GM12873 (cell line): ENCODE measurements around the gene F2RL2.

ENCODE experiments used
- TF ChIP-seq, protein P1 (sequence below): IDR thresholded peaks from 2 replicates; pipeline ENCODE4 v1.5.1; 2012; ENCODE audit warnings: low read depth, mild to moderate bottlenecking, moderate library complexity, low read length, control low read depth; ENCODE audit not compliant: insufficient read depth; ENCODE audit errors: missing control alignments

Gene F2RL2

DNA sequence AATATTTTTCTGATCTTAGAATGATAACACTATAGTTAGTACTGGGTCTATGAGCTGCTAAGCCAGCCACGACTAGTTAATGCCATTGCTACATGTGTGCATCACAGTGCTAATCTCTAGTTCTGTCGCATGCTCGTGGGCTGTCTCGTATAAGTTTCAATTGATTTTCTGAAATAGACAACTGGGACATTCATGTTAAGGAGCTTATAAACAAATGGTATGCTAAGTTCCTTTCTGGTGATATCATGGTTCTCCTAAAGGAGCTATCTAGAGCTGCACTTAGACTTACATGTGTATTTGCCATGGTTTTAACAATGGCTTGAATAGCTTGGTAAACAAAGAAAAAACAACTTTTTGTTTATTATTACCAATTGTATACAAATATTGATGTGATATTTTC is 46.2 kb downstream of the F2RL2 start:
- TF ChIP-seq, protein P1, sequence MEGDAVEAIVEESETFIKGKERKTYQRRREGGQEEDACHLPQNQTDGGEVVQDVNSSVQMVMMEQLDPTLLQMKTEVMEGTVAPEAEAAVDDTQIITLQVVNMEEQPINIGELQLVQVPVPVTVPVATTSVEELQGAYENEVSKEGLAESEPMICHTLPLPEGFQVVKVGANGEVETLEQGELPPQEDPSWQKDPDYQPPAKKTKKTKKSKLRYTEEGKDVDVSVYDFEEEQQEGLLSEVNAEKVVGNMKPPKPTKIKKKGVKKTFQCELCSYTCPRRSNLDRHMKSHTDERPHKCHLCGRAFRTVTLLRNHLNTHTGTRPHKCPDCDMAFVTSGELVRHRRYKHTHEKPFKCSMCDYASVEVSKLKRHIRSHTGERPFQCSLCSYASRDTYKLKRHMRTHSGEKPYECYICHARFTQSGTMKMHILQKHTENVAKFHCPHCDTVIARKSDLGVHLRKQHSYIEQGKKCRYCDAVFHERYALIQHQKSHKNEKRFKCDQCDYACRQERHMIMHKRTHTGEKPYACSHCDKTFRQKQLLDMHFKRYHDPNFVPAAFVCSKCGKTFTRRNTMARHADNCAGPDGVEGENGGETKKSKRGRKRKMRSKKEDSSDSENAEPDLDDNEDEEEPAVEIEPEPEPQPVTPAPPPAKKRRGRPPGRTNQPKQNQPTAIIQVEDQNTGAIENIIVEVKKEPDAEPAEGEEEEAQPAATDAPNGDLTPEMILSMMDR, result no peak

DNA sequence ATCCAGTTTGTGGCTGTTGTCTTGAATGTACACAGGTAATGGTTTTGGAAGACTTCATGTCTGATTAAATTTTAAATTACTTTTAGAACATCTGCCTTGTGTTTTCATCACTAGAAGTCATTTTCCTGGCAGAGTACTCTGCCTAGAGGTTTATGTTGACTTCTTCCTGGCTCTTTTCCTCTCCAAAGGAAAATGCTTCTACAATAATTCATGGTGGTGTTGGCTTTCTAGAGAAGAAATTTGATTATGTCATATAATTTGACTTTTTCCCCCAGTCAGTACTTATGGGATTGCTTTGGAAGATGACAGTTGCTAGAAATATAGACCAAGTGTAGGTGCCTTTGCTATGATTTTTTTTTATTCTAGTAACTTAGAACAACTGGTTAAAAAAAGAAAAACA is 46.8 kb downstream of the F2RL2 start:
- TF ChIP-seq, protein P1, result no peak

DNA sequence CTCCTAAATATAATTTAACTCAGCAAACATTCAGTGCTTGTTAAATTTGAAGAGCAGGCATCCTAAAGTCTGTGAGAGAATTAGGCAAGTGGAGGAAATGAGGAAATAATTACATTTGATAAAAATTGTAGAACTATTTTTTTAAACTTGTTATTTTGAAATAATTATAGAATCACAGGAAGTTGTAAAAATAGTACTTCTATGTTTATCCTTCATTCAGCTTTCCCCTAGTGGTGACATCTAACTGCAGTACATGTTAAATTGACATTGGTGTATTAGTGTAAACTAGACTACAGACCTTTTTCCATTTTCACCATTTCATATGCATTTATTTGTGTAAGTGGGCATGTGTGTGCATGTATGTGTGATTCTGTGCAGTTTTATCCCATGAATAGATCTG is 51.6 kb downstream of the F2RL2 start:
- TF ChIP-seq, protein P1, result peak; percentile 35

DNA sequence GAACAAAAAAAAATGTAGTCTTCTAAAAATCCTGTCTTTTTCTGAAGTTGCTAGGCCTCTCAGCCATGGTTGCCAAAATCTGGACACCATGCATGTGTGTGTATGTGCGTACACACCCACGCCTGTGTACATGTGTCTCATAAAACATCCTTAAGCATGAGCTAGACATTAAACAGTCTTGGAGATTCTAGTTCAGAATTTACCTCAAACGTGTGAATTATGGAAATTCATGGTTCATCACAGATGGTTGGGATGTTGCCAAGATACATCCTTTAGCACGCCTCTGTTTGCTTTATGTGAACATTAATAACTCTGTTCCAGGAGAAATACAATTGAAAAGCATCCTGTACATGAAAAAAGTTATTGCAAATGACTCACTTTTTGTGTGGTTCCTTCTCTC is 53.0 kb downstream of the F2RL2 start:
- TF ChIP-seq, protein P1, result no peak
